GM19240 (cell line): ENCODE results near the gene FAM131C.
A peak's percentile ranks its signal among the peaks of the same experiment; 100 is the strongest.
"Not testable (repeated sequence)": the region's sequence is repeated elsewhere in the genome, so short reads cannot be mapped to it uniquely, and the experiment has no call there.

ENCODE experiments used
- DNase-seq: peaks from one replicate; pipeline ENCODE4 v3.0.0; 2011; ENCODE audit warnings: low spot score; ENCODE audit not compliant: insufficient read length

FAM131C gene

DNA sequence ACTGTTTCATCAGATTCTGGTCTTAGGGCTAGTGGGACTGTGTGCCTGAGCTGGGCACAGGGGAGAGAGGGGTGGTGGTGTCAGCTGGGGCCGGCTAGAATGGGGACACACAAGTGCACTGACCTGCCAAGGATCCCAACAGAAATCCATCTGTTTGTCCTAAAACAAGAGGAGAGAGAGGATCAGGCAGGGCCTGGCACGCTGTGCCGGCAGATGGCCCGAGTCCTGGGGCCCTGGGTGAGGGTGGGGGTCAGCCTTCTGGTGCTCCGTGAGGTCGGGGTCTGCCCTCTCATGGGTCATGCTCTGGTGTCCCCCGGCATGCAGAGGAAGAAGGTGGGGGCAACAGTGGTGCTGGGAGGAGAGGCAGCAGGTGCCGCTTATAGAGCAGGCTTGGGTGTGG is 33.6 kb downstream of the FAM131C start:
- DNase-seq, result not testable (repeated sequence)

DNA sequence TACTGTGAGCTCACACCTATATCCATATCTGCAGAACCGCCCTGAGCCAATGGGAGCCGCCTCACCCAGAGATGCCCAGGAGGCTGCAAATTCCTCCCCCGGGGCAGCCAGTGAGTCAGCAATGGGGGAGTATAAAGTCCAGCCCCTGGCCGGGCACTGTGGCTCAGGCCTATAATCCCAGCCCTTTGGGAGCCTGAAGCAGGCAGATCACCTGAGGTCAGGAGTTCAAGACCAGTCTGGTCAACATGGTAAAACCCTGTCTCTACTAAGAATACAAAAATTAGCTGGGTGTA is 34.9 kb downstream of the FAM131C start:
- no peak for DNase-seq

DNA sequence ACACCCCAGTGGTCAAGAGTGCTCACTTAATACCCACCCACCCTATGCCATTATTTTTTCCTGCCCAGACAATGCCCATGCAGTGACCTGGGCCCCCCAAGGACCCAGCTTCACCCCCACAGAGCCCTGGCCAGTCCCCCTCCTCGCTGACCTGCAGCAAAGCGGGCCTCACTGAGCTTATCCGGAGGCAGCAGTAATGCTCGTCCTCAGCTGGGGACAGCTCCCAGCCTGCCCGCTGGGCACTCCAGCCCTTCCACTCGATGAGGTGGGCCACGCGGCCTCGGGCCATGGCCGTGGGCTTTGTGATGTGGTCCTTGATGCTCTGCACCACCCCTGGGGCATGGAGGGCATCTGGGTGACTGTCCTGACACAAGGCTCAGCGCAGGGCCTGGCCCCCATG is 37.0 kb downstream of the FAM131C start:
- DNase-seq, result not testable (repeated sequence)

DNA sequence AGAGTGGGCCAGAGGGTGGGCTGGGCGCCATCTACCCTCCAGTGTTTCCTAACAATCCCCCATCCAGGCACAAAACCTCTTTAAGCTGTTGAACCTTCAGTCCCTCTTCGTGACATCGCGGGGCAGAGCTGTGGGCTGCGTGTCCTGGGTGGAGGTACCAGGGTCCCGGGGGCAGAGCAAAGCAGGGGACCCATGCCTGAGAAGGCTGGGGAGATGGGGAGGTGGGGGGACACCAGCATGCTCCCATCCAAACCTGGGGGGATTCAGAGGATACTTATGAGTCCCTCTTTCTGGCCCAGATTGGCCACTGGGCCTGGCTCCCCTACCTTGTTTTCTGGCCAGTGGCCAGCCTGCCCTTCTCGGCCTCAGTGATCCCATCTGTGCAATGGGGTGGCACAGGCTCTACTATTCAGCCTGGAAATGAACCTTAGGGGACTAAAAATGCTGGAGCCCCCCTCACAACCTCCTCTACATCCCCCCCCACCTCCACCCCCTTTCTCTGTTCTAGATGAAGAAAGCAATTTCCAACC is 40.3 kb downstream of the FAM131C start:
- not testable (repeated sequence) for DNase-seq

DNA sequence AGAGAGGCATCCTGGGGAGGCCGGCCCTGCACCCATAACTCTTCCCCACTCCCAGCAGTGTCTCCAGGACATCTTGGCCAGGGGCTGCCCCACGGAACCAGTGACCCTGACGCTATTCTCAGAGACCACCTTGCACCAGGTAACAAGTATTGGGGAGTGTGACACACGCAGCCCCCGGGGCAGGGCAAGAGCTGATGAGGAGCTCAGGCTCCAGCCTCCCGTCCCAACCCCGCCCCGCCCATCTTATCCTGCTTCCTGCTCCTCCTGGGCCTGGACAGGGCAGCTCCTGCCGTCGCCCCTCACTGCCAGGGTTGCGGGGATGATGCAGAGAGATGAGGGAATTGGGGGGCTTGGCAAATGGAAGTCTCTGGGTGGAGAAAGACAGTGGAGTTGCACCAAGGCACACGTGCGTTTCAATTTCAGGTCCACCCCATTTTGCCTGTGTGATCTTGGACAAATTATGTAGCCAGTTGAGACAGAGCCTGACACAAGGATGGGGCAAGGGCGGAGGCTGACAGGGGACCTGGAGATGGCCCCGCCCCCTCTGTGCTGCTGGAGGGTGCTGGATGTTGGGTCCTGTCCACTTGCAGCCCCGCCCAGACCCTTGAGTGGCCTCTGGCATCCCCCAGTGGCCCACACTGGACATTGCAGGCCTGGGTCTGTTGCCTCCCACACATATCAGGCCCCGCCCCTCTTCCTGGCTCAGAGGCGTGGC is 40.9 kb downstream of the FAM131C start:
- DNase-seq, result peak; percentile 89

DNA sequence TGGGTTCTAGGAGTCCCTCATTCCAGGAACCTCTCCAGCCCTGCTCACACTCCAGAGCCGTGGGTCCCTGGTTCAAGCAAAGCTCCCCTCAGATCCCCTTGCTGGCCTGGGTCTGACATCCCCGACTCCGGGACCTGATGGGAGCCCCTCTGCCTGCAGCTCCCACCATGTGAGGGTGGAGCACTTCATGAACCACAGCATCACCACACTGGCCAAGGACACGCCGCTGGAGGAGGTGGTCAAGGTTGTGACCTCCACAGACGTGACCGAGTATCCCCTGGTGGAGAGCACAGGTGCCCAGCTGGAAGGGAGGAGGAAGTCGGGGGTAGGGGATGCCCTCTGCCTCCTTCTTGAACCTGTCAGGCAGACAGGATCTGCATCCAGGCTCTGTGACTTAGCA is 41.9 kb downstream of the FAM131C start:
- no peak for DNase-seq

DNA sequence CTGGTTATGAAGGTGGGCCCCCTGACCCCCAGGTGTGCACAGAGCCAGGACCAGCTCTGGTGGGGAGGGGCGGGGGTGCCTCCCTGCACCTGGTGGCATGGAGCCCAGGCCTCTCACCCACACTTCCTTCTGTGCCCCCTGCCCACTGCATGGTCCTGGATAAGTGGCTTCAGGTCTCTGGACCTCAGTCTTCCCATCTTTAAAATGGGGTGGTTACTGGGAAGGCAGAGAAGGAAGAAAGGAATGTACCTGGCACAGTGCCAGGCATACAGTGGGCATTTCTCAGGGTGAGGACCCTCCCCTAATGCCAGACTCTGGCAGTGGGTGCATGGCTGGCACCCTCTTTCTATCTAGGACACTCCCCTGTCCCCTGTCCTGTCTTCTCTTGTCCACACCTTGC is 44.2 kb downstream of the FAM131C start:
- DNase-seq, result no peak

DNA sequence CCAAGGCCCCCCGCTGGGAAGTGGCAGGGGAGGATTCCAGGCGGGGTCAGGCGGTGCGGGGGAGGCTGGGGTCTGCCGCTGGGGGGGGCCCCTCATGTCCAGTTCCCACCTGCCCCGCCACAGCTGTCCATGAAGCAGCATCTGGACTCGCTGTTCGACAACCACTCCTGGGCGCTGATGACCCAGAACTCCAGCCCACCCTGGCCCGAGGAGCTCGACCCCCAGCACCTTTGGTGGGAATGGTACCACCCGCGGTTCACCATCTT is 44.5 kb downstream of the FAM131C start:
- DNase-seq, result not testable (repeated sequence)

DNA sequence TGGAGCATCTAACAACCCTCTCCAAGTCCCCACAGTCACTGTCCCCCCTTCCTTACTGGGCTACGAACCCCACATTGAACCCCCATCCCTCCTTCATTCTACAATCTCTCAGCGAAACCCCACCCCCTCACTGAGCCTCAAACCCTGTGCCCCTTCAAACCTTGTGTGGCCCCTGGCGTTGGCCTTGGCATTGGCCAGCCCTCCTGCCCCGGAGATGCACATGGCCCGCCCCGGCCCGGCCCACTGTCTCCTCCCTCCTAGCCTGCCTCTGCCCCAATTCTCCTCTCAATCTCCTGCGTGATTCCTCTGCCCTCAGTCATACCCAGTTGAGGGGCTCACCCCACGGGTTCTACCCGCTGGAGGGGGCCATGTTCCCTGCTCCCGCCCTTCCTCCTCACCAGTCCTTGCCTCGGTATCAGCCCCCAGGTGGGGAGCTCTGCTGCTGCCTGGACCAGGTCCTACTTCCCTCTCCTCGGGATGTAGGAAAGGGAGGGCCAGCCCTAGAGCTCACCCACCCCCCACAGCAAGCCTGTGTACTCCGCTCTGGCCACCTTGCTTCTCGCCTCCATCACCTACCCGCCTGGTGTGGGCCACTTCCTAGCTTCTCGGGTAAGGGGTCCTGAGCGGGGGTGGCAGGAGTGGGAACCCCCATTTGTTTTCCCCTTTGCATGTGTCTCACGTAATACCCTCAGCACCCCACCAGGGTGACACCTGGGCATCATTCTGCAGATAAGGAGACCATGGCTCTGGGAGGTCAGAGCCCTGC is 45.0 kb downstream of the FAM131C start:
- DNase-seq, result no peak

DNA sequence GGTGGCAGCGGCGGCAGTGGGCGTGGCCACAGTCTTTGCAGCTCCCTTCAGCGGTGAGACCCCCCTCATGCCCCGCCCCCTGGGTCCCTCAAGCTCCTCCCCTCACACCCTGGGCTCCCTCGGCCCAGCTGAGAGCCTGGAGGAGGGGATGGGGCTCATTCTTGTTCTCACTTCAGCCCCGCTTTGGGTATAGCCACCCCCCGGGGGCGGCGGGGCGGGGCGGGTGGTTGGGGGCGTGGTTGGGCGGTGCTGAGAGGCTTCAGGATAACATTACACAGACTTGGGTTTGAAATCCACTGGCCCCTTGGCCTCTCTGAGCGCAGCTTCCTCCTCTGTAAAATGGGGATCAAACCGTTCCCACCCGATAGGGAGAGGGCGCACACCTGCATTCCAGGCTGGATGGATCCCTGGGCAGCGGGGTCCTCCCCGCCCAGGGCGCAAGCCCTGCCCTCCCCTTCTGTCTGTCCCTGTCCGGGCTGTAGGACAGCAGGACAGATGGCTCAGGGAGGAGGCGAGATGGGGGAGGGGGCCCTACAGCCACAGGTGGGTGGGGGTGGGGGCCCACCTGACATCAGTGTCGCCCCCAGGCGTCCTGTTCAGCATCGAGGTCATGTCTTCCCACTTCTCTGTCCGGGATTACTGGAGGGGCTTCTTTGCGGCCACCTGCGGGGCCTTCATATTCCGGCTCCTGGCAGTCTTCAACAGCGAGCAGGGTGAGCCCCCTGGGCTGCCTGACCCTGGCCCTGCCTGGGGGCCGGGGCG is 46.5 kb downstream of the FAM131C start:
- DNase-seq, result no peak

DNA sequence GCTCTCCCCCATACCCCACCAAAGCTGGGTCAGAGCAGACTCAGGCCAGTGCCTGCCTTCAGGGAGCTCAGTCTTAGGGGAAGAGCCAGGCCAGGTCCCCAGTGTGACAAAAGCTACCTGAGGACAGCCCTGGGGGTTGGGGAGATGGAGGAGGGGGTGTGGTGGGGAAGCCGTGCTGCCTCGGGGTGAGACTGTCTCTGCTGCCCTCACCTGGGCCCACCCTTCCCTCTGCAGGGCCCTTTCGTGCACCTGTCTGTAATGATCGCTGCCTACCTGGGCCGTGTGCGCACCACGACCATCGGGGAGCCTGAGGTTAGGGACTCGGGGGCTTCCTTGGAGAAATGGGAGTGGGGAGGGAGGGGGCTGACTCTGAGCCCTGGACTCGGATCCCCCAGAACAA is 47.1 kb downstream of the FAM131C start:
- not testable (repeated sequence) for DNase-seq

DNA sequence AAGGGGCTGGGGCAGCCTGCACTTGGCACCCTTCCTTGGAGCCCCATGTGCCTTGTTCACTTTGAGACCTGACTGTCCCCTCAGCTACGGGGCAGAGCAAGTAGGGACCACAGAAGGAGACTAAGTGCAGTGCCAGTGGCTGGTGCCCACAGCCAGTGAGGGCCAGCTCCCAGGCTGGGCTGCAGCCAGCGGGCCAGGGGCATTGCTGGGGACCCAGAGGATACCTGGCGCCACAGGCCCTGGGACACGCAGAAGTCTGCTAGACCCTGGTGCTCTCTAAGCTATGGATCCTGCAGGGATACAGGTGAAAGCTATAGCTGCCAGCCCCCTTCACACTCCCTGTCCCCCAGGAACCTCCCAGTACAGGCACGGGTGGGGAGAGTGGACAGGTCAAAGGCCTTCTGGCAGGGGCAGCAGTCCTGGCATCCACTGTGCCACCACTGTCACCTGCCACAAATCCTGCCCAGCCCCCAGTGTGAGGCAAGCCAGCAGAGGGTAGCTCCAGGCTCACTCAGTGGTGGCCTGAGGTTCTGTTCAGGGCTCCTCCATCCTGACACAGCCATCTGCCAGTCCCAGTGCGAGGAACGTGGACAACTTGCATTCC is 50.3 kb downstream of the FAM131C start:
- no peak for DNase-seq

DNA sequence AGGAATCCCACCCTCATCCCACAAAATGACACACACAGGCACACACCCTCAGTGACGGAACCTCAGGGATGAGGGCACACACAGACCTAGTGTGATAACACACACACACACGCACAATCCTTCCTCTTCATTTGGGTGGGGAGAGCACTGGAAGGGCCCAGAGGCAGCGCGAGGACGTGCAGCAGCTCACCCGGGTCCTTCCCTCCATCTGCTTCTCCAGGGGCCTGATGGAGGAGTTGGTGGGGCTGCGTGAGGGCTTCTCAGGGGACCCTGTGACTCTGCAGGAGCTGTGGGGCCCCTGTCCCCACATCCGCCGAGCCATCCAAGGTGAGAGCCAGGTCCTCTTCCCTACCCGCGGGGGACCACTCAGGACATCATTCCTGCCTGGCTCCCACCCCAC is 51.1 kb downstream of the FAM131C start:
- DNase-seq, result no peak

DNA sequence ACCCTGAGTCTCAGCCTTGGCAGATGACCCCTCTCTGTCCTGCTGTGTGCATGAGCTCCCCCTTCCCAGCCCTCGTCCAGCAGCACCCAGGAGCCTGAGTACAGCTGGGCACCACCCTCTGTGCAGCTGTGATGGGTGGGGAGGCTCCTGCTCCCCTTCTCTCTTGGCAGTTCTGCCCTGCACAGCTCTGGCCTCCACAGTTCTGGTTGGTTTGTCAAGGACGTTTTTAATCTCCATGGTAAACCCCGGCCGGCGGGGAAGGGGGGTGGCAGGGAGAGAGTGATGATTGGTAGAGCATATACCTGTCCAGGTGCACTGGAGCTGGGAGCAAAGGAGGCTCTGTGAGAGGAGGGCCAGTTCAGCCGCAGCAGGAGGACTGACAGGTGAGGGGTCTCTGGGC is 51.8 kb downstream of the FAM131C start, which contains the start of gene CLCNKA:
CLCNKA (plus strand) TSS at position 356 of the 400 bp plus-strand sequence. CDS start 584 bp downstream, outside the sequence.
- no peak for DNase-seq

DNA sequence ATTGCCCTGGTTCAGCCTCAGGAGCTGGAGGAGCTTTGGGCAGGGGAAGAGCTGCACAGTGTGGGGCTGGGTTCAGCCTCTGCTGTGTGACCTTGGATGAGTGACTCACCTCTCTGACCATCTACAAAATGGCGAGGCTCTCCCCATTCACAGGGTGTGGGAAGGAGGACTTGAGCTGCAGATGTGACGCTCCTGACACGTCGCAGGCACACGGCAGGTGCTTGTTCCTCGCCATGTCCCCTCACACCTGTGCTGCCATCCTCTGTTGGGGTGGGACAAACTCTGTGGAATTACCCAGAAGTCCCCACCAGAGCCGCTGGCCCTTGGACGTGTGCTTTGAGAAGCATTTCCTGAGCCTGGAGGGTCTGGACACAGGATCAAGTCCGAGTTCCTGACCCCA is 52.6 kb downstream of the FAM131C start:
- DNase-seq, result not testable (repeated sequence)

DNA sequence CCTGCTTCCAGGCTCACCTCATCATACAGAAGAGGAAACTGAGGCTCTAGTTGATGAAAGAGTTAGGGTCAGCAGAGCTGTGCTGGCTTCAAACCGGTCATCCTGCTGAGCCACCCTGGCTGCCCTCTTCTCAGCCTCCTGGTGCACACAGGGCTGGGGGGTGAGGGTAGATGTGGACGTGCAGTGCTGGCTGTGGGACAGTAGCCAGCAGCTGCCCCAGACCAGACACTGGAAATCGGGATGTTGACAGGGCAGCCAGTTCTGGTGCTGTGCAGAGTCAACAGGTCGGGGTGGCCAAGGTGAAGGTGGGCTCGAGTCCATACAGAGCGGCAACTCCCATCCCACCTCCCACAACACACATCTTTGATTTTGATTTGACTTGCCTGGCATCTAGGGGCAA is 53.1 kb downstream of the FAM131C start:
- no peak for DNase-seq

DNA sequence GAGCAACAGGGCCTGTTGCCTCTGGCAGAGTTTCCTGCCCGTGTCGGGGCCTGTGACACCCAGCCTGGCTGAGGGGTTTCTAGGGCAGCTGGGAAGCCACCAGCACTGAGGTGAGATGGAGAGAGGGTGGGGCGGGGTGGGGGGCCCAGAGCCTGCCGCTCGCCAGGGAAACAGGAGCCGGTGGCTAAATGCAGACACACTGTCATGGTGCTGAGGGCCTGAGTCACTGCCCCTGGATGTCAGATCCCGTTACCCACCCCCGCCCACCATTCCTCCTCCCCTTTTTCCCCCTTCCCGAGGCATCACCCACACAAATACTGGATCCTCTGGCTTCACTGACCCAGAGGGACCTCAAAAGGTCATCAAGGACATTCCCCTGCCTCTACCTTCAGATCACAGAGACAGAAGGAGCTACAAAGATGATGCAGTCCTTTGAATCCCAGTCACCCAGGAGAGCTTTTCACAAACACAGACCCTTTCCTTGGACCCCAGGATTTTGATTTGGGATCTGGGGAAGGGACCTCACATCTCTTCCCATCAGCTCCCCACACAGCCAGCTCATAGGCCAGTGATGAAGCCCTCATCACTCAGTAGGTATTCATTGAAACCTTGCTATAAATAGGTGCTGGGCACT is 53.7 kb downstream of the FAM131C start:
- no peak for DNase-seq

DNA sequence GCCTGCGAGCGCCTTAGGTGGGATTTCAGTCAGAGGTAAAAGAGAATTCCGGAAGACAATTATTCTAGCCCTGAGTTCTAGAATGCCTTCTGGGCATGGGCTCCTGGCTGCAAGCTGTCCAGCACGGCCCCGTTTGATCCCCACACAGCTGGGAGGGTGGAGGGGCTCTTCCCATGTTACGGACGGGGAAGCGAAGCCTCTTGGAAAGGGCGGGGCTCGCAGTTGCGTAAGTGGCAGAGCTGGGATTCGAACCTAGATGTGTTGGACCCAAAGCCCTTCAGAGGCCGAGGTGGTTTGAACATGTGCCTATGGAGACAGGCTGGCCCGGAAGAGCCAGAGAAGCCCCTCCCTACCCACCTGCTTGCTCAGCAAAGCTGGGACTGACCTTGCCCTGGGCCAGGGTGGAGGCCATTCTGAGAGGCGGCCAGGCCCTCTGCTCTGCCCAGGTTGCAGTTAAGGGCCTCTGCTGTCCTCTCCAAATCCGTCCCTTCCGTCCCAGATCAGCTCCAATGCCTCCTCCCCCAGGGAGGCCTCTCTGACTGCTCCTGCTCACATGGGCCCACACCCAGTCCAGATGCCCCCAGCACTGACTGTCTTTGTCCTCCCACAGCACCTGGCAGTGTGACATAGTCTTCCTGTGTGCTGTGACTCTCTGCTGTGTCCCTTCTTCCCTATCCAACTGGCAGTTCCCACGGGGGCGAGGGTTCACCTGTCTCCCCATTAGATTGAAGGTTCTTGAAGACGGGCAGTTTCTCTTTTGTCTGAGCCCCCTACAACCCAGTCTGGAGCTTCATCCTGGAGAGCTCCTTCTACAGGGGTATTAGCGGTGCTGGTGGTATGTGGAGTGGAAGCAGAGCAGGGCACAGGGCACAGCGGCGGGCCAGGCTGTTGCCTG is 54.5 kb downstream of the FAM131C start:
- no peak for DNase-seq

DNA sequence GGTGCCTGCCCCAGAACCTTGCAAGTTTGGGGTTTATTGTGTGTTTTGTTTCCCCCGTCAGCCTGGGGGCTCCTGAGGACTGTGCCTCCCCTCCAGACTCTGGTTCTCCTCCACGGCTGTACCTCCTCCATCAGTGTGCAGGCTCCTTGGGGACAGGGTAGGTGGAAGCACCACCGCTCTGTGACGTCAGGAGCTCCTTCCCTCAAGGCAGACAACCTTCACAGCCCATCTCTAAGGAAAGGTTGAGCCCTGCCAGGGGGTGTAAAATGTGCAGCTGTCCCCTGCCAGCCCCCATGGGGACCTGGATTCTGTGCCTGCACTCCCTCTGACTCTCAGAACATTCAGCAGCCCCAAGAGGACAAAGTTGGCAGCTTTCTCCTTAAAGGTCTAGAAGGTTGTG is 55.1 kb downstream of the FAM131C start:
- no peak for DNase-seq
